ENCODE results near the gene SC5D.

- TF ChIP-seq CTCF (conservative IDR thresholded peaks at IDR 0.05; ENCODE audit: low read depth, low read length) (no peak), RAD21 (IDR thresholded peaks at IDR 0.05; ENCODE audit: low read length) (no peak), POLR2A (IDR thresholded peaks at IDR 0.05; ENCODE audit: low read depth, low read length) (no peak), FOS (IDR thresholded peaks at IDR 0.05; ENCODE audit: low read depth, low read length) (no peak), USF2 (IDR thresholded peaks at IDR 0.05; ENCODE audit: low read depth, low read length) (no peak), SMC3 (IDR thresholded peaks at IDR 0.05; ENCODE audit: low read depth, low read length) (no peak)
Measured at GRCh38 chr11:121295246-121296029, 2.9 kb downstream of the SC5D start.
